Kidney (tissue), 14 donors: ENCODE data around the gene VSNL1. TPM values are rescaled to one million over a fixed set of nuclear protein-coding genes. Genes with fewer than 3 reads are reported as not detected.

Source experiments
- DNase-seq, 5 donors: peaks; one replicate each; pipeline ENCODE4 v3.0.0-alpha.2; 2013 to 2020
- FAIRE-seq: peaks from 2 replicates; lab custom pipeline; 2012; peaks lifted over from hg19 to GRCh38; lab: Jason Lieb, UNC
- H3K27ac ChIP-seq, 2 donors: one replicate each; pipeline ENCODE4 v1.7.0; 2013; ENCODE audit warnings: low read depth in 2 of 2, low read length in 2 of 2, inconsistent platforms in 1 of 2
- H3K27me3 ChIP-seq: one replicate; pipeline ENCODE4 v1.7.1; 2013; ENCODE audit warnings: low read length, inconsistent platforms; ENCODE audit not compliant: control insufficient read depth, insufficient read depth
- H3K36me3 ChIP-seq, 3 donors: one replicate each; pipeline versions ENCODE4 v1.7.0 to v1.7.1; 2013; ENCODE audit warnings: low read length in 3 of 3, control low read depth in 1 of 3, inconsistent platforms in 1 of 3; ENCODE audit not compliant: insufficient read depth in 3 of 3, control insufficient read depth in 2 of 3
- H3K4me1 ChIP-seq, 3 donors: one replicate each; pipeline versions ENCODE4 v1.7.0 to v1.7.1; 2013; ENCODE audit warnings: low read length in 3 of 3, inconsistent platforms in 1 of 3, low read depth in 1 of 3; ENCODE audit not compliant: control insufficient read depth in 2 of 3, insufficient read depth in 2 of 3
- H3K4me3 ChIP-seq, 3 donors: one replicate each; pipeline versions ENCODE4 v1.7.0 to v1.8.1; 2013; ENCODE audit warnings: low read length in 3 of 3, control low read depth in 1 of 3, inconsistent platforms in 1 of 3
- H3K9ac ChIP-seq, 3 donors: one replicate each; pipeline versions ENCODE4 v1.7.0 to v1.7.1; 2013; ENCODE audit warnings: low read length in 3 of 3, control low read depth in 1 of 3, inconsistent platforms in 1 of 3
- H3K9me3 ChIP-seq, 3 donors: one replicate each; pipeline versions ENCODE4 v1.7.0 to v1.7.1; 2013; ENCODE audit warnings: low read length in 3 of 3, control low read depth in 1 of 3, inconsistent platforms in 1 of 3; ENCODE audit not compliant: control insufficient read depth in 2 of 3, insufficient read depth in 1 of 3
- intact Hi-C: fragments of 100-400 bp; cut with DNase I; formaldehyde crosslinking; loops from one replicate; pipeline ENCODE4 v1.11.1; 2022
- polyA plus RNA-seq: library from polyadenylated mRNA; stranded (reverse); fragments of 350-450 nt; fragmentation: Illumina TruSeq; extraction: RNeasy Lipid Tissue Mini Kit (QIAGEN cat#74804); gene quantifications from one replicate; pipeline ENCODE4 v1.2.3, GENCODE V29; 2014; ENCODE audit warnings: low read depth, low replicate concordance; ENCODE audit not compliant: insufficient read depth
- total RNA-seq: library from RNA; stranded (reverse); fragmentation: NEBNext Ultra II Directional; extraction: Animal tissue kit (Norgen Biotek cat#: 25700); gene quantifications from one replicate; pipeline ENCODE4 v1.2.1, GENCODE V29; 2021
- TF ChIP-seq, protein P1 (sequence below): IDR thresholded peaks from 3 replicates; pipeline ENCODE4 v1.5.1; 2012; ENCODE audit warnings: mild to moderate bottlenecking, moderate library complexity, borderline replicate concordance; ENCODE audit not compliant: insufficient read depth; ENCODE audit errors: extremely low read depth
- donor health status: control.
- donor health status: control.
- donor health status: control.
- donor health status: control.
- donor health status: control.
- donor health status: DM: yes; HTN: yes; CAD: no.
- donor health status: Normal renal cell carcinoma (clear cell type).

VSNL1 gene
- total and polyA plus RNA-seq, 2 donors from 2014 or later = 0.44 to 1.0 TPM

DNA sequence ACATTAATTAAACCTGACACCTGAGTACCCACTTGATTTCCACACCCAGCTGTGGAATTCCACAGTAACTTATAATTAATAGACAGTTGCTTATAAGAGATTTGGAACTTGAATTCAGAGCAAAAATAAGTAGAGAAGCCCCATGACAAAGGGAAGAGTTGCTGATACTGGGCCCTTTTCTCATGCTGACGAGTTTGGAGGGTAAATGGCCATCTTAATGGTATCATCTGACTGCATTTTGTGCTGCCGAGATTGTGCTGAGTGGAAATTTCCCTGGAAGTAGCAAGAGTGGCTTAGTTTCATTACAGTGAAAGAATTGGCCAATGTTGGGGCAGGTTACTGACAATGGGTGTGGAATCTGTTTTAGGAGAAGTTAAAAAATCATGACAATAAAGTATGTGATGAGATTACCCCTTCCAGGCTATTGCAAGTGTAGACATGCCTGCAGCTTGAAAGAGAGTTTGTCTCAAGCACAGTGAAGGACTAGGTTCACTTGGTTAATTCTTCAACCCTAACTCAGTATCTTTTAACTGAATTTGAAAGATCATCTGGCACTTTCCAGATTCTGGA is 49.9 kb downstream of the VSNL1 start:
- no peak for FAIRE-seq
- Histone ChIP-seq H3K4me3 (no peak overlapping the region), H3K9ac (no peak overlapping the region), H3K27ac (no peak overlapping the region), H3K9me3 (no peaks in the 10 kb centered on the region), H3K27me3 (no peaks in the 10 kb centered on the region), H3K4me1 (no peaks in the 10 kb centered on the region), H3K36me3 (no peaks in the 10 kb centered on the region)
- DNase-seq = no peak
- intact Hi-C loops = no loop called here
- TF ChIP-seq, protein P1, sequence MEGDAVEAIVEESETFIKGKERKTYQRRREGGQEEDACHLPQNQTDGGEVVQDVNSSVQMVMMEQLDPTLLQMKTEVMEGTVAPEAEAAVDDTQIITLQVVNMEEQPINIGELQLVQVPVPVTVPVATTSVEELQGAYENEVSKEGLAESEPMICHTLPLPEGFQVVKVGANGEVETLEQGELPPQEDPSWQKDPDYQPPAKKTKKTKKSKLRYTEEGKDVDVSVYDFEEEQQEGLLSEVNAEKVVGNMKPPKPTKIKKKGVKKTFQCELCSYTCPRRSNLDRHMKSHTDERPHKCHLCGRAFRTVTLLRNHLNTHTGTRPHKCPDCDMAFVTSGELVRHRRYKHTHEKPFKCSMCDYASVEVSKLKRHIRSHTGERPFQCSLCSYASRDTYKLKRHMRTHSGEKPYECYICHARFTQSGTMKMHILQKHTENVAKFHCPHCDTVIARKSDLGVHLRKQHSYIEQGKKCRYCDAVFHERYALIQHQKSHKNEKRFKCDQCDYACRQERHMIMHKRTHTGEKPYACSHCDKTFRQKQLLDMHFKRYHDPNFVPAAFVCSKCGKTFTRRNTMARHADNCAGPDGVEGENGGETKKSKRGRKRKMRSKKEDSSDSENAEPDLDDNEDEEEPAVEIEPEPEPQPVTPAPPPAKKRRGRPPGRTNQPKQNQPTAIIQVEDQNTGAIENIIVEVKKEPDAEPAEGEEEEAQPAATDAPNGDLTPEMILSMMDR = no peak

GRCh38 chr2:17591846-17592245 is 51.4 kb downstream of the VSNL1 start:
- Histone ChIP-seq H3K9me3 (no peaks in the 10 kb centered on the region), H3K27ac (no peak overlapping the region), H3K36me3 (no peaks in the 10 kb centered on the region), H3K4me3 (no peak overlapping the region), H3K27me3 (no peaks in the 10 kb centered on the region), H3K9ac (no peak overlapping the region), H3K4me1 (no peaks in the 10 kb centered on the region)
- FAIRE-seq (no peak), DNase-seq (no peak)
- intact Hi-C loops = no loop called here
- TF ChIP-seq, protein P1 = no peak

DNA sequence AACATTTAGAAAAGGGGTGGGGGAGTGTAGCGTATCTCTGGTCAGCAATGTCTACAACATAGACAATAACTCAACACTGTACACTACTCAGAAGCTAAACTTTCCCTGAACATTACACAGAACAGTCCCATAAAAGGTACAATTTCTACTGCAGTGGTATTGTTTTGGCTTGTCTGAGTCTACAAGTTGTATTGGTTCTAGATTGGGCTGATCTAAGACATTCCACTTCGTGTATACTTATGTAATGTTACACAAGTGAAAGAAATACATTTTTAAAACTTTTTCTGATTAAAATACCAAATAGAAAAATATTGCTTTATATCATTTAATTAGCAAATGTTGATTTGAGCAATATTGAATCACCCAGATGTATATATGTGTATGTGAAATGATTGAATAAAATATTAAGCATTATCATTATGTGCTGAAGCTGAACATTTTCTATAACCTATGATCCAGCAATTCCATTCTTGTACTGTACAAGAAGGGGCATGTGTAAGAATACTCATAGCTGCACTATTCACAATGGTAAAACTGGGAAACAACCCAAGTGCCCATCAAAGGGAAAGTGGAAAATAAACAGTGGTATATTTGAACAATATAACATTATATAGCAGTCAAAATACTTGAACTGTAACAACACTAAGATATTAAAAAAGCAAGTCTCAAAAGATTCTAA is 52.4 kb downstream of the VSNL1 start:
- Histone ChIP-seq H3K36me3 (no peaks in the 10 kb centered on the region), H3K27me3 (no peaks in the 10 kb centered on the region), H3K4me3 (no peak overlapping the region), H3K9ac (no peak overlapping the region), H3K27ac (no peak overlapping the region), H3K9me3 (no peaks in the 10 kb centered on the region), H3K4me1 (no peaks in the 10 kb centered on the region)
- no peak for DNase-seq
- intact Hi-C loops = no loop called here
- no peak for FAIRE-seq
- TF ChIP-seq, protein P1 = no peak
